Measurements from ENCODE around the gene SLC22A31.

Gene SLC22A31

GRCh38 chr16:89217138-89217387, 16.7 kb upstream of the SLC22A31 start:
- TF ChIP-seq POLR2AphosphoS5 (IDR thresholded peaks at IDR 0.05; ENCODE audit: low read depth, low read length) (no peak), FOXP2 (optimal IDR thresholded peaks at IDR 0.05; ENCODE audit: borderline replicate concordance, extremely low read depth, extremely low read length, insufficient read depth) (no peak), REST (IDR thresholded peaks at IDR 0.05; ENCODE audit: insufficient read depth in 1 of 2, low read depth in 2 of 2, low read length in 2 of 2) (no peak), TAF1 (IDR thresholded peaks at IDR 0.05; ENCODE audit: borderline replicate concordance, insufficient read depth, low read length) (no peak), SIN3A (IDR thresholded peaks at IDR 0.05; ENCODE audit: borderline replicate concordance, insufficient read depth, low read length) (no peak)

- TF ChIP-seq POLR2AphosphoS5 (IDR thresholded peaks at IDR 0.05; ENCODE audit: low read depth, low read length): no peak
- TF ChIP-seq SIN3A (IDR thresholded peaks at IDR 0.05; ENCODE audit: borderline replicate concordance, insufficient read depth, low read length): peak; percentile 98; the same call in 1 of the 2 replicates
These were observed 16.2 kb upstream of the SLC22A31 start for GRCh38 chr16:89216315-89217137.

GRCh38 chr16:89210904-89211515, 10.7 kb upstream of the SLC22A31 start:
- no peak for TF ChIP-seq TAF1 (IDR thresholded peaks at IDR 0.05; ENCODE audit: borderline replicate concordance, insufficient read depth, low read length)
- TF ChIP-seq SIN3A (IDR thresholded peaks at IDR 0.05; ENCODE audit: borderline replicate concordance, insufficient read depth, low read length): no peak
- no peak for TF ChIP-seq REST (IDR thresholded peaks at IDR 0.05; ENCODE audit: insufficient read depth in 1 of 2, low read depth in 2 of 2, low read length in 2 of 2)
- no peak for TF ChIP-seq FOXP2 (optimal IDR thresholded peaks at IDR 0.05; ENCODE audit: borderline replicate concordance, extremely low read depth, extremely low read length, insufficient read depth)
- TF ChIP-seq POLR2AphosphoS5 (IDR thresholded peaks at IDR 0.05; ENCODE audit: low read depth, low read length): no peak

- TF ChIP-seq REST (IDR thresholded peaks at IDR 0.05; ENCODE audit: insufficient read depth in 1 of 2, low read depth in 2 of 2, low read length in 2 of 2) (no peak), POLR2AphosphoS5 (IDR thresholded peaks at IDR 0.05; ENCODE audit: low read depth, low read length) (no peak), SIN3A (IDR thresholded peaks at IDR 0.05; ENCODE audit: borderline replicate concordance, insufficient read depth, low read length) (no peak), FOXP2 (optimal IDR thresholded peaks at IDR 0.05; ENCODE audit: borderline replicate concordance, extremely low read depth, extremely low read length, insufficient read depth) (no peak), TAF1 (IDR thresholded peaks at IDR 0.05; ENCODE audit: borderline replicate concordance, insufficient read depth, low read length) (no peak)
These were observed 10.0 kb upstream of the SLC22A31 start for GRCh38 chr16:89210165-89210903.

GRCh38 chr16:89209522-89210044, 9.2 kb upstream of the SLC22A31 start:
- TF ChIP-seq SIN3A (IDR thresholded peaks at IDR 0.05; ENCODE audit: borderline replicate concordance, insufficient read depth, low read length) (no peak), POLR2AphosphoS5 (IDR thresholded peaks at IDR 0.05; ENCODE audit: low read depth, low read length) (no peak), REST (IDR thresholded peaks at IDR 0.05; ENCODE audit: insufficient read depth in 1 of 2, low read depth in 2 of 2, low read length in 2 of 2) (no peak), FOXP2 (optimal IDR thresholded peaks at IDR 0.05; ENCODE audit: borderline replicate concordance, extremely low read depth, extremely low read length, insufficient read depth) (no peak), TAF1 (IDR thresholded peaks at IDR 0.05; ENCODE audit: borderline replicate concordance, insufficient read depth, low read length) (no peak)

All from PFSK-1 (cell line).